Stimulated activated CD8-positive, alpha-beta memory T cell treated with anti-CD3 and anti-CD28 coated beads, Interleukin-7, amount 100 ng/mL, for 48 hours (primary cell): ENCODE results near the gene SYNPR.

Source experiments
- DNase-seq, 2 donors: peaks; one replicate each; pipeline ENCODE4 v3.0.0-alpha.2; 2020; ENCODE audit warnings: low read depth in 1 of 2; ENCODE audit errors: extremely low read depth in 1 of 2

Gene SYNPR

GRCh38 chr3:63462732-63463131, 184.6 kb downstream of the SYNPR start:
- no peak for DNase-seq

- DNase-seq = no peak
Observed at GRCh38 chr3:63467392-63467791, 189.3 kb downstream of the SYNPR start.

GRCh38 chr3:63470745-63471144, 192.6 kb downstream of the SYNPR start:
- no peak for DNase-seq

GRCh38 chr3:63471781-63472180, 193.7 kb downstream of the SYNPR start:
- DNase-seq = no peak

GRCh38 chr3:63473641-63474166, 195.6 kb downstream of the SYNPR start:
- no peak for DNase-seq

- no peak for DNase-seq
Observed at GRCh38 chr3:63474828-63475518, 196.9 kb downstream of the SYNPR start.

GRCh38 chr3:63477494-63478129, 199.5 kb downstream of the SYNPR start:
- DNase-seq = no peak

GRCh38 chr3:63478990-63479660, 201.0 kb downstream of the SYNPR start:
- no peak for DNase-seq

- DNase-seq = no peak
Observed at GRCh38 chr3:63479661-63480035, 201.5 kb downstream of the SYNPR start.

GRCh38 chr3:63481627-63482026, 203.5 kb downstream of the SYNPR start:
- no peak for DNase-seq

- DNase-seq = no peak
Observed at GRCh38 chr3:63482341-63482740, 204.2 kb downstream of the SYNPR start.

GRCh38 chr3:63492464-63492863, 214.4 kb downstream of the SYNPR start:
- no peak for DNase-seq

- no peak for DNase-seq
Observed at GRCh38 chr3:63493101-63493500, 215.0 kb downstream of the SYNPR start.

- no peak for DNase-seq
Observed at GRCh38 chr3:63494646-63495045, 216.5 kb downstream of the SYNPR start.

GRCh38 chr3:63497641-63498040, 219.5 kb downstream of the SYNPR start:
- DNase-seq = no peak

GRCh38 chr3:63500196-63500595, 222.1 kb downstream of the SYNPR start:
- DNase-seq = no peak

GRCh38 chr3:63508305-63508704, 230.2 kb downstream of the SYNPR start:
- no peak for DNase-seq

GRCh38 chr3:63508771-63509170, 230.7 kb downstream of the SYNPR start:
- DNase-seq = no peak

- DNase-seq = no peak
Observed at GRCh38 chr3:63513791-63514190, 235.7 kb downstream of the SYNPR start.

- no peak for DNase-seq
Observed at GRCh38 chr3:63514678-63515077, 236.6 kb downstream of the SYNPR start.

GRCh38 chr3:63519426-63519825, 241.3 kb downstream of the SYNPR start:
- no peak for DNase-seq

GRCh38 chr3:63521657-63522056, 243.5 kb downstream of the SYNPR start:
- no peak for DNase-seq
